ENCODE results near the gene APBA2. TPM values are rescaled to one million over a fixed set of nuclear protein-coding genes. Genes with fewer than 3 reads are reported as not detected.
"Not testable (repeated sequence)": the region's sequence is repeated elsewhere in the genome, so short reads cannot be mapped to it uniquely, and the experiment has no call there.

Gene APBA2
- total and polyA plus RNA-seq, 4 donors = 0.41 to 2.1 (median 1.9) TPM

GRCh38 chr15:28849766-28850165 lies 36.0 kb upstream of the APBA2 start:
- H3K36me3 ChIP-seq (ENCODE audit: control insufficient read depth in 1 of 2, insufficient read depth in 2 of 2, low read length in 1 of 2); DNase-seq; H3K27me3 ChIP-seq (ENCODE audit: control insufficient read depth in 1 of 2, insufficient read depth in 2 of 2, low read length in 1 of 2); intact Hi-C loops (cut with DNase I); H3K9me3 ChIP-seq (ENCODE audit: control insufficient read depth, low read length); H3K4me1 ChIP-seq (ENCODE audit: control insufficient read depth in 1 of 2, insufficient read depth in 2 of 2, low read length in 2 of 2); H3K27ac ChIP-seq (ENCODE audit: low read depth in 1 of 2, low read length in 2 of 2); H3K4me3 ChIP-seq (ENCODE audit: low read length in 2 of 2); ATAC-seq (ENCODE audit: low FRiP score): not testable (repeated sequence)
- 96 to 98% methylated on average over 22 to 31 of the region's 31 CpGs for WGBS, 2 donors

DNA sequence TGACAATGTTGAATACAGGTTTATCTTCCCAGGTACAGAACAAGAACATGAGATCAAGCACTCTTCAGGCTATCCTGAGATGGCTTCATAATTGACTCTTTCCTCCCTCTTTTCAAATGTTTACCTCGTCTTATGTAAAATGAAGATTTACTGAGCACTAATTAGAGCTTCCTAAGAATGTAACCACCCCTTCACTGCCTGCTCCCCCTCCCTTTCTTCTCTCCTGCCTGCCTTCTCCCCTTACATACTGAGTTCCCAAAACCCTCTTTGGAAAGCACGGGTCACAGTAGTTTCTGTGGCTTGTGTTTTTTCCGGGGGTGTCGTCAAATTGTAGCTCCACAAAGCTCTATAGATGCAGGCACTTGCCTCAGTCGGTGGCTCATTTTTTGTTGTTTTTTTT lies 32.1 kb upstream of the APBA2 start:
- DNase-seq; H3K4me1 ChIP-seq (ENCODE audit: control insufficient read depth in 1 of 2, insufficient read depth in 2 of 2, low read length in 2 of 2); H3K27ac ChIP-seq (ENCODE audit: low read depth in 1 of 2, low read length in 2 of 2); H3K4me3 ChIP-seq (ENCODE audit: low read length in 2 of 2); H3K9me3 ChIP-seq (ENCODE audit: control insufficient read depth, low read length); ATAC-seq (ENCODE audit: low FRiP score); H3K27me3 ChIP-seq (ENCODE audit: control insufficient read depth in 1 of 2, insufficient read depth in 2 of 2, low read length in 1 of 2); H3K36me3 ChIP-seq (ENCODE audit: control insufficient read depth in 1 of 2, insufficient read depth in 2 of 2, low read length in 1 of 2); intact Hi-C loops (cut with DNase I): not testable (repeated sequence)
- WGBS, 2 donors = 60 to 69% methylated on average over 5 of the region's 5 CpGs

DNA sequence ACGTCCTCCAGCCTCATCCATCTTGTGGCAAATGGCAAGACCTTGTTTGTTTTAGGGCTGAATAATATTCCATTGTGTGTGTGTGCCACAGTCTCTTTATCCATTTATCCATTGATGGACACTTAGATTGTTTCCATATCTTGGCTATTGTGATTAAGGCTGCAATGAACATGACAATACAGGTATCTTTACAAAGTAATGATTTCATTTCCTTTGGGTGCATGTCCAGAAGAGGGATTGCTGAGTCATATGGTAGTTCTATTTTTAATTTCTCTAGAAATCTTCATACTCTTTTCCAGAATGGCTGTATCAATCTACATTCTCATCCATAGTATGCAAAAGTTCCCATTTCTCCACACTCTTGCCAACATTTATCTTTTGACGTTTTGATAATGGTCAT lies 31.2 kb upstream of the APBA2 start:
- H3K27me3 ChIP-seq (ENCODE audit: control insufficient read depth in 1 of 2, insufficient read depth in 2 of 2, low read length in 1 of 2); H3K27ac ChIP-seq (ENCODE audit: low read depth in 1 of 2, low read length in 2 of 2); H3K9me3 ChIP-seq (ENCODE audit: control insufficient read depth, low read length); H3K4me3 ChIP-seq (ENCODE audit: low read length in 2 of 2); ATAC-seq (ENCODE audit: low FRiP score); intact Hi-C loops (cut with DNase I); DNase-seq; H3K36me3 ChIP-seq (ENCODE audit: control insufficient read depth in 1 of 2, insufficient read depth in 2 of 2, low read length in 1 of 2); H3K4me1 ChIP-seq (ENCODE audit: control insufficient read depth in 1 of 2, insufficient read depth in 2 of 2, low read length in 2 of 2): not testable (repeated sequence)
- WGBS, 2 donors = 70 to 74% methylated on average over 2 of the region's 2 CpGs

DNA sequence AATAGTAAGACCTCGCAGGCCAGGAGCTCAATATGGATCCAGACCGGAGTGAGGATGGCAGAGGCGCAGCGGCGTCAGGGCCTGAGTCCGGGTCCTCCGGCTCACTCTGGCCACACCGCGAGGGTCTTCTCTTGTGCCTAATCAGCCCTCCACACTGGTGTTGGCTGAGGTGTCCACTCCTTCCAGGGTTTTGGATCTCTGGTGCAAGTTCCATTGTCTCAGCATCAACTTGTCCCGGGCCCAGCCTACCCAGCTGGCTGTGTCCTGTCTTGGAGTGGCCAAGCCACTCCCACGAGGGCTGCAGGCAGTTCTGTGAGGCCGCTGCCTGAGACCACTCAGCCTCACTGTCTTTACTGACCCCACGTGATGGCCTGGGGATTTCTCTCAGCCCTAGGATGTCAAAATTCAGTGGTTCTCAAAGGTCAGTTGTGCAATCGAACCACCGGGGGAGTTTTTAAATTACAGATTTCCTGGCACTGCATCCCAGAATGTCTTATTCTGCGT lies 24.7 kb upstream of the APBA2 start:
- Histone ChIP-seq H3K27me3 (ENCODE audit: control insufficient read depth in 1 of 2, insufficient read depth in 2 of 2, low read length in 1 of 2) (no peaks in the 10 kb centered on the region), H3K27ac (ENCODE audit: low read depth in 1 of 2, low read length in 2 of 2) (no peak overlapping the region), H3K4me3 (ENCODE audit: low read length in 2 of 2) (no peak overlapping the region), H3K4me1 (ENCODE audit: control insufficient read depth in 1 of 2, insufficient read depth in 2 of 2, low read length in 2 of 2) (no peaks in the 10 kb centered on the region), H3K9me3 (ENCODE audit: control insufficient read depth, low read length) (no peaks in the 10 kb centered on the region), H3K36me3 (ENCODE audit: control insufficient read depth in 1 of 2, insufficient read depth in 2 of 2, low read length in 1 of 2) (peaks cover 0 to 6% of the 10 kb centered on the region in 2 donors)
- DNase-seq (peak in 1 of 2 donors; percentile 73), ATAC-seq (ENCODE audit: low FRiP score) (peak; percentile 80)
- WGBS, 2 donors = 84 to 85% methylated on average over 16 of the region's 16 CpGs
- intact Hi-C loops (cut with DNase I) = no loop called here

- 95 to 98% methylated on average over 11 of the region's 11 CpGs for WGBS, 2 donors
- H3K27me3 ChIP-seq (ENCODE audit: control insufficient read depth in 1 of 2, insufficient read depth in 2 of 2, low read length in 1 of 2); intact Hi-C loops (cut with DNase I); H3K4me3 ChIP-seq (ENCODE audit: low read length in 2 of 2); H3K36me3 ChIP-seq (ENCODE audit: control insufficient read depth in 1 of 2, insufficient read depth in 2 of 2, low read length in 1 of 2); H3K27ac ChIP-seq (ENCODE audit: low read depth in 1 of 2, low read length in 2 of 2); H3K4me1 ChIP-seq (ENCODE audit: control insufficient read depth in 1 of 2, insufficient read depth in 2 of 2, low read length in 2 of 2); H3K9me3 ChIP-seq (ENCODE audit: control insufficient read depth, low read length): not testable (repeated sequence)
- peak in 1 of 2 donors; percentile 56 for DNase-seq
- peak; percentile 30 for ATAC-seq (ENCODE audit: low FRiP score)
These were observed 24.0 kb upstream of the APBA2 start for GRCh38 chr15:28861589-28862293.

GRCh38 chr15:28868744-28869345 lies 16.9 kb upstream of the APBA2 start:
- WGBS, 2 donors = 85 to 89% methylated on average over 9 of the region's 9 CpGs

GRCh38 chr15:28871168-28871567 lies 14.6 kb upstream of the APBA2 start:
- H3K27me3 ChIP-seq (ENCODE audit: control insufficient read depth in 1 of 2, insufficient read depth in 2 of 2, low read length in 1 of 2) = no peaks in the 10 kb centered on the region
- H3K9me3 ChIP-seq (ENCODE audit: control insufficient read depth, low read length) = no peaks in the 10 kb centered on the region
- DNase-seq = no peak
- no peak overlapping the region for H3K4me3 ChIP-seq (ENCODE audit: low read length in 2 of 2)
- H3K4me1 ChIP-seq (ENCODE audit: control insufficient read depth in 1 of 2, insufficient read depth in 2 of 2, low read length in 2 of 2) = no peaks in the 10 kb centered on the region
- ATAC-seq (ENCODE audit: low FRiP score) = no peak
- no peak overlapping the region for H3K27ac ChIP-seq (ENCODE audit: low read depth in 1 of 2, low read length in 2 of 2)
- no peaks in the 10 kb centered on the region for H3K36me3 ChIP-seq (ENCODE audit: control insufficient read depth in 1 of 2, insufficient read depth in 2 of 2, low read length in 1 of 2)
- WGBS, 2 donors = 88 to 91% methylated on average over 3 of the region's 3 CpGs
- intact Hi-C loops (cut with DNase I) = no loop called here

More at GRCh38 chr15:28868744-28869345, 16.9 kb upstream of the APBA2 start:
- H3K9me3 ChIP-seq (ENCODE audit: control insufficient read depth, low read length) = no peaks in the 10 kb centered on the region
- no peak overlapping the region for H3K4me3 ChIP-seq (ENCODE audit: low read length in 2 of 2)
- peak in 1 of 2 donors; percentile 44 for DNase-seq
- no peaks in the 10 kb centered on the region for H3K36me3 ChIP-seq (ENCODE audit: control insufficient read depth in 1 of 2, insufficient read depth in 2 of 2, low read length in 1 of 2)
- ATAC-seq (ENCODE audit: low FRiP score) = no peak
- no peaks in the 10 kb centered on the region for H3K27me3 ChIP-seq (ENCODE audit: control insufficient read depth in 1 of 2, insufficient read depth in 2 of 2, low read length in 1 of 2)
- no peak overlapping the region for H3K27ac ChIP-seq (ENCODE audit: low read depth in 1 of 2, low read length in 2 of 2)
- no peaks in the 10 kb centered on the region for H3K4me1 ChIP-seq (ENCODE audit: control insufficient read depth in 1 of 2, insufficient read depth in 2 of 2, low read length in 2 of 2)
- intact Hi-C loops (cut with DNase I) = no loop called here

GRCh38 chr15:28873006-28873405 lies 12.8 kb upstream of the APBA2 start:
- H3K9me3 ChIP-seq (ENCODE audit: control insufficient read depth, low read length) = no peaks in the 10 kb centered on the region
- H3K27me3 ChIP-seq (ENCODE audit: control insufficient read depth in 1 of 2, insufficient read depth in 2 of 2, low read length in 1 of 2) = no peaks in the 10 kb centered on the region
- DNase-seq (peak in 1 of 2 donors; percentile 32), ATAC-seq (ENCODE audit: low FRiP score) (no peak)
- 91 to 92% methylated on average over 5 of the region's 5 CpGs for WGBS, 2 donors
- intact Hi-C loops (cut with DNase I) = no loop called here
- no peak overlapping the region for H3K27ac ChIP-seq (ENCODE audit: low read depth in 1 of 2, low read length in 2 of 2)
- no peaks in the 10 kb centered on the region for H3K36me3 ChIP-seq (ENCODE audit: control insufficient read depth in 1 of 2, insufficient read depth in 2 of 2, low read length in 1 of 2)
- H3K4me1 ChIP-seq (ENCODE audit: control insufficient read depth in 1 of 2, insufficient read depth in 2 of 2, low read length in 2 of 2) = no peaks in the 10 kb centered on the region
- H3K4me3 ChIP-seq (ENCODE audit: low read length in 2 of 2) = no peak overlapping the region
